ENCODE results near the gene WWOX.

WWOX gene

DNA sequence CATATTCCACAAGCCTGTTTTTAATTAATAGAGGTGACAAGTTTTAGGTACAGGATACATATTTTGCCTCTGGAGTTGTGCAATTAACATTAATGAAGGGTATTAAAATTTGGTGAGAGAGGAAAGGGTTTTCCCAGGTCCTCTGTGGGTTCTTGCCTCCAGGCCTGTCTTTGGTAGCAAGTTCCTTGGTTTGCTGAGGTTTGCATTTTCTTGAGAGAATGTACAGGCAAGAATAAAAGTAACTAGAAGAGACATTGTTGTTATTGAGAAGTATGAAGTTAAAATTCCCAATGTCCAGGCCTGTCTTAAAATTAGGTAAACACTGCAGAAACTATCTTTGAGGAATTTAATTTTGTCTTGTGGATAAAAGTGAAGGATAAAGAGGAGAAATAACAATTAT is 316.9 kb downstream of the WWOX start:
- DNase-seq (ENCODE audit: extremely low read depth, insufficient read length), result no peak
- TF ChIP-seq, protein P1, sequence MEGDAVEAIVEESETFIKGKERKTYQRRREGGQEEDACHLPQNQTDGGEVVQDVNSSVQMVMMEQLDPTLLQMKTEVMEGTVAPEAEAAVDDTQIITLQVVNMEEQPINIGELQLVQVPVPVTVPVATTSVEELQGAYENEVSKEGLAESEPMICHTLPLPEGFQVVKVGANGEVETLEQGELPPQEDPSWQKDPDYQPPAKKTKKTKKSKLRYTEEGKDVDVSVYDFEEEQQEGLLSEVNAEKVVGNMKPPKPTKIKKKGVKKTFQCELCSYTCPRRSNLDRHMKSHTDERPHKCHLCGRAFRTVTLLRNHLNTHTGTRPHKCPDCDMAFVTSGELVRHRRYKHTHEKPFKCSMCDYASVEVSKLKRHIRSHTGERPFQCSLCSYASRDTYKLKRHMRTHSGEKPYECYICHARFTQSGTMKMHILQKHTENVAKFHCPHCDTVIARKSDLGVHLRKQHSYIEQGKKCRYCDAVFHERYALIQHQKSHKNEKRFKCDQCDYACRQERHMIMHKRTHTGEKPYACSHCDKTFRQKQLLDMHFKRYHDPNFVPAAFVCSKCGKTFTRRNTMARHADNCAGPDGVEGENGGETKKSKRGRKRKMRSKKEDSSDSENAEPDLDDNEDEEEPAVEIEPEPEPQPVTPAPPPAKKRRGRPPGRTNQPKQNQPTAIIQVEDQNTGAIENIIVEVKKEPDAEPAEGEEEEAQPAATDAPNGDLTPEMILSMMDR (IDR thresholded peaks at IDR 0.05; ENCODE audit: insufficient read depth, low read length, poor library complexity, severe bottlenecking), result no peak
- H3K36me3 ChIP-seq (ENCODE audit: control insufficient read depth, insufficient read depth, low read length), result no peaks in the 10 kb centered on the region
- H3K4me3 ChIP-seq (replicated peaks; ENCODE audit: low read depth, low read length), result no peak overlapping the region
- no peaks in the 10 kb centered on the region for H3K27me3 ChIP-seq (replicated peaks; ENCODE audit: control insufficient read depth, insufficient read depth, low read length)

DNA sequence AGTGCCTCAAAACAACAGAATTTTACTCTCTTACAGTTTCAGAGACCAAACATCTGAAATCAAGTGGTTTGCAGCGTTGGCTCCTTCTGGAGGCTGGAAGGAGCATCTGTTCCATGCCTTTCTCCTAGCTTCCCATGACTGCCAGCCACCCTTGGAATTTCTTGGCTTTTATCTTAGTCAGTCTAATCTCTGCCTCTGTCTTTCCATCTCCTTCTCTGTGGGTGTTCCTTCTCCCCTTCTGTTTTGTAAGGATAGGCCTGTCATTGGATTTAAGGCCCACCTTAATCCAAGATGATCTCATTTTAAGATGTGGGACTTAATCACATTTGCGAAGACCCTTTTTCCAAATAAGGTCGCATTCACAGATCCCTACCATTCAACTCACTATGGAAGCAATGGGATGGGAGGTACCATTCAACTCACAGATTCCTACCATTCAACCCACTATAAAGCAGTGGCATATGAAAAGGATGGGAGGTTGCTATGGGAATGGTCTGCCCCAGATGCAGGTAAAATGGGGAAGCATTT is 321.8 kb downstream of the WWOX start:
- TF ChIP-seq, protein P1 (IDR thresholded peaks at IDR 0.05; ENCODE audit: insufficient read depth, low read length, poor library complexity, severe bottlenecking), result no peak
- no peaks in the 10 kb centered on the region for H3K27me3 ChIP-seq (replicated peaks; ENCODE audit: control insufficient read depth, insufficient read depth, low read length)
- no peak for DNase-seq (ENCODE audit: extremely low read depth, insufficient read length)

DNA sequence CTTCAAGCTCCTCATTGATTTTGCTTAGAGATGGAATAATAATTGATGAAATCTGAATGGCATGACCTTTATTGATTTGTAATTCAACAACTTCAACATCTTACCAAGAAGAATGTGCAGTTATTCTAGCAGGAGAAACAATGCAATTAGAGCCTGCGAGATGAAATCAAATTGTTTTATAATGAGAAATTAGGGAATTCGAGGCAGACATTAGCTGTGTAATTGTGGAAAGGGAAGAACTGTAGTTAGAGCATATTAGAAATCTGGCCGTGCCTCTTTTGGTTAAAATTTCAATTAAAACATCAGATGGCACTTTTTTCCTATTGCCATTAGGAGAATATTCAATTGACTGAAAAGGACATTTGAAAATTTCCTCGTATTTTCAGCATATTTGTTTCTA is 325.8 kb downstream of the WWOX start:
- no peaks in the 10 kb centered on the region for H3K36me3 ChIP-seq (ENCODE audit: control insufficient read depth, insufficient read depth, low read length)
- H3K27me3 ChIP-seq (replicated peaks; ENCODE audit: control insufficient read depth, insufficient read depth, low read length), result no peaks in the 10 kb centered on the region
- H3K4me3 ChIP-seq (replicated peaks; ENCODE audit: low read depth, low read length), result no peak overlapping the region
- TF ChIP-seq, protein P1 (IDR thresholded peaks at IDR 0.05; ENCODE audit: insufficient read depth, low read length, poor library complexity, severe bottlenecking), result no peak
- DNase-seq (ENCODE audit: extremely low read depth, insufficient read length), result no peak

More for the DNA sequence above, 321.8 kb downstream of the WWOX start:
- H3K4me3 ChIP-seq (replicated peaks; ENCODE audit: low read depth, low read length), result no peak overlapping the region
- H3K36me3 ChIP-seq (ENCODE audit: control insufficient read depth, insufficient read depth, low read length), result no peaks in the 10 kb centered on the region

DNA sequence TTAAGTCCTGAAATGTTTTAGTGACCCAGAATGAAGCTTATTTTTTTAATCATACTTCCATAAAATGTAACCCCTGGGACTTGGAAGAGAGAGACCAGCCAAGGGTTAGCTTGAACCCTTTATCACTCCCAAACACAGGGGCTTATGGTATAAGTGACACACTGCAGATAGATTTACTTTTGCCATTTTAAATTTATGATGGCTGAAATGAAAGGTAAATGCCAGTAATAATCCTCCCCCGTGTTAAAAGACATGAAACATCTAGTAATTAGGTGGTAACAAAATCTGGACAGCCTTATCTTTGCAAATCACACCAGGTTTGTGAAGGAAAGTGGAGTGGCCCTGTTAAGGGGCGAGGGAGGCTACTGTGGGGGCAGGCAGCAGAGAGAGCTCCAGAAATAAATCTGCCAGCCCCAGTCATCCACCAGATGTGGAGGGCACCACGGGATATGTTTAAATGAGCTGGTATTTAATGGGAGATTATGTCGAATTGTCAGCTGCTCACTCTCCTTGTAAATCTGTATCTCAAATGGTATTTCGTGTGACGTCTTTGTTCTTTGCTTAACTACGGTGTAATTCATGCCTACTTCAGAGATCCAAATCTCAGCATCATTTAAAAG is 326.5 kb downstream of the WWOX start:
- TF ChIP-seq, protein P1 (IDR thresholded peaks at IDR 0.05; ENCODE audit: insufficient read depth, low read length, poor library complexity, severe bottlenecking), result no peak

DNA sequence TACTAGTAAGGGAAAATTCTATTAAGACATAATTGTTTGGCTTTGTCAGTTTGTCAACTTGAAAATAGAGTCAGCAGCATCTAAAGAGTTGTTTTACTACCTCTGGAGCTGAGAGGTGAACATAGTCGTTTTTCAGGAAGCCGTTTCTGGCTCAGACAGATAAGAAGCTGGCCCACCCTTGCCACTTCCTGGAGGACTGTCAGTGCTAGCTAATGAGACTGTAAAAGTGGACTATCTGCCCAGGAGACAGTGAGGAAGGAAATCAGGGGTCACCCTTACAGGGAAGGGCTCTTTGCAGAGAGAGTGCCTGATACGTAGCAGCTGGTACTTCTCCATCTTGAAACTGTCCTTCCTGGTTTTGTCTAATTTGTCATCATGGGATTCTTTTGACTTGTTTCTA is 328.7 kb downstream of the WWOX start:
- Histone ChIP-seq H3K4me3 (replicated peaks; ENCODE audit: low read depth, low read length) (no peak overlapping the region), H3K27me3 (replicated peaks; ENCODE audit: control insufficient read depth, insufficient read depth, low read length) (no peaks in the 10 kb centered on the region), H3K36me3 (ENCODE audit: control insufficient read depth, insufficient read depth, low read length) (no peaks in the 10 kb centered on the region)
- no peak for DNase-seq (ENCODE audit: extremely low read depth, insufficient read length)
- TF ChIP-seq, protein P1 (IDR thresholded peaks at IDR 0.05; ENCODE audit: insufficient read depth, low read length, poor library complexity, severe bottlenecking), result no peak

More for the DNA sequence above, 326.5 kb downstream of the WWOX start:
- H3K4me3 ChIP-seq (replicated peaks; ENCODE audit: low read depth, low read length), result no peak overlapping the region
- H3K36me3 ChIP-seq (ENCODE audit: control insufficient read depth, insufficient read depth, low read length), result no peaks in the 10 kb centered on the region
- no peak for DNase-seq (ENCODE audit: extremely low read depth, insufficient read length)
- H3K27me3 ChIP-seq (replicated peaks; ENCODE audit: control insufficient read depth, insufficient read depth, low read length), result no peaks in the 10 kb centered on the region
